ENCODE measurements around the gene SLC35F3.

The SLC35F3 gene

DNA sequence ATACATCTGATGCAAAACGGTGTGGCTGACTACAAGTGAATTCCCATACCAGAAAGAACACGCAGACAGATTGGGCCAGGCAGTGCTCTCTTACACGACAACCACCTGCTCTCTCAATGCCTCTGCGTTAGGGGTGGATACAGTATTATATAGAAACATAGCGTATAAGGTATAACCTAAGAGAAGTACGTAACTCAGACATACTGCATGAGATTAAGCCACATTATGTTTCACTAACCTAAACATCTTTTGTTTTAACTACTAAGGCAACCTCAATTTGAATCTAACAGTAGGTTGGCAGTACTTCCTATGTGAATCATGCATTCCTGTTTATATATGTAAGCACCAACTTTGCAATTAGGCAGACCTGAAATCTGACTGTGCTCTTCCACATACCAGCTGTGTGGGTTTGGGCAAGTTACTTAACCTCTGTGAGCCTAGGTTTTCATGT lies 410.6 kb downstream of the SLC35F3 start:
- H3K4me3 ChIP-seq (ENCODE audit: low read depth, low read length): no peak overlapping the region
- TF ChIP-seq CTCF (IDR thresholded peaks at IDR 0.05; ENCODE audit: low read depth, low read length): no peak
- 0 out of 2 replicates have a peak, but pooled peaks have one; percentile 23 for TF ChIP-seq MYC (IDR thresholded peaks at IDR 0.05; ENCODE audit: low read depth, low read length)
- no peak for TF ChIP-seq POLR2A (IDR thresholded peaks at IDR 0.05; ENCODE audit: extremely low read depth, insufficient read length)
- TF ChIP-seq MAX (IDR thresholded peaks at IDR 0.05; ENCODE audit: low read depth, low read length): peak; percentile 24; the same call in 1 of the 2 replicates
- DNase-seq (ENCODE audit: low read depth): peak; percentile 67

GRCh38 chr1:234315588-234315987 lies 411.1 kb downstream of the SLC35F3 start:
- no peak overlapping the region for H3K4me3 ChIP-seq (ENCODE audit: low read depth, low read length)
- DNase-seq (ENCODE audit: low read depth): no peak
- no peak for TF ChIP-seq POLR2A (IDR thresholded peaks at IDR 0.05; ENCODE audit: extremely low read depth, insufficient read length)
- no peak for TF ChIP-seq CTCF (IDR thresholded peaks at IDR 0.05; ENCODE audit: low read depth, low read length)
- no peak for TF ChIP-seq MAX (IDR thresholded peaks at IDR 0.05; ENCODE audit: low read depth, low read length)
- TF ChIP-seq MYC (IDR thresholded peaks at IDR 0.05; ENCODE audit: low read depth, low read length): no peak

- TF ChIP-seq CTCF (IDR thresholded peaks at IDR 0.05; ENCODE audit: low read depth, low read length) (no peak), MYC (IDR thresholded peaks at IDR 0.05; ENCODE audit: low read depth, low read length) (no peak), POLR2A (IDR thresholded peaks at IDR 0.05; ENCODE audit: extremely low read depth, insufficient read length) (no peak), MAX (IDR thresholded peaks at IDR 0.05; ENCODE audit: low read depth, low read length) (no peak)
- no peak overlapping the region for H3K4me3 ChIP-seq (ENCODE audit: low read depth, low read length)
- DNase-seq (ENCODE audit: low read depth): no peak
Measured at GRCh38 chr1:234316486-234316885, 412.0 kb downstream of the SLC35F3 start.

GRCh38 chr1:234316937-234317336 lies 412.5 kb downstream of the SLC35F3 start:
- TF ChIP-seq MAX (IDR thresholded peaks at IDR 0.05; ENCODE audit: low read depth, low read length) (no peak), MYC (IDR thresholded peaks at IDR 0.05; ENCODE audit: low read depth, low read length) (no peak), CTCF (IDR thresholded peaks at IDR 0.05; ENCODE audit: low read depth, low read length) (no peak), POLR2A (IDR thresholded peaks at IDR 0.05; ENCODE audit: extremely low read depth, insufficient read length) (no peak)
- H3K4me3 ChIP-seq (ENCODE audit: low read depth, low read length): no peak overlapping the region
- DNase-seq (ENCODE audit: low read depth): no peak

- TF ChIP-seq POLR2A (IDR thresholded peaks at IDR 0.05; ENCODE audit: extremely low read depth, insufficient read length) (no peak), CTCF (IDR thresholded peaks at IDR 0.05; ENCODE audit: low read depth, low read length) (no peak), MYC (IDR thresholded peaks at IDR 0.05; ENCODE audit: low read depth, low read length) (no peak), MAX (IDR thresholded peaks at IDR 0.05; ENCODE audit: low read depth, low read length) (no peak)
- no peak overlapping the region for H3K4me3 ChIP-seq (ENCODE audit: low read depth, low read length)
- DNase-seq (ENCODE audit: low read depth): no peak
Measured at GRCh38 chr1:234320069-234320468, 415.6 kb downstream of the SLC35F3 start.

Data from NB4 (cell line).